ENCODE results near the gene TMEM123.

GRCh38 chr11:102486584-102486983, 34.0 kb upstream of the TMEM123 start:
- TF ChIP-seq RCOR1 (IDR thresholded peaks at IDR 0.05; ENCODE audit: insufficient replicate concordance, low read length) (no peak), BHLHE40 (IDR thresholded peaks at IDR 0.05; ENCODE audit: low read depth, low read length) (no peak), CTCF (conservative IDR thresholded peaks at IDR 0.05; ENCODE audit: low read depth, low read length) (no peak), POLR2A (IDR thresholded peaks at IDR 0.05; ENCODE audit: low read depth, low read length) (no peak), CEBPB (IDR thresholded peaks at IDR 0.05; ENCODE audit: low read depth, low read length) (no peak)
